Erythroblast (primary cell): ENCODE data around the gene E2F7.

Experiments
- GATA1 ChIP-seq: IDR thresholded peaks from 2 replicates; pipeline ENCODE4 v1.6.1; 2011; ENCODE audit warnings: low read depth, mild to moderate bottlenecking, control low read depth, low read length, moderate library complexity
- POLR2A ChIP-seq: IDR thresholded peaks from 2 replicates; pipeline ENCODE4 v1.6.1; 2011; ENCODE audit warnings: mild to moderate bottlenecking, low read length

GRCh38 chr12:77062396-77062795 lies 3.0 kb downstream of the E2F7 start:
- no peak for TF ChIP-seq POLR2A
- no peak for TF ChIP-seq GATA1
